Left lung (tissue), 10 donors: ENCODE results near the gene NTHL1. TPM values are rescaled to one million over a fixed set of nuclear protein-coding genes. Genes with fewer than 3 reads are reported as not detected.

ENCODE experiments used
- ATAC-seq: fragments of 200-7000 bp; cut with Tn5 transposase; one replicate; pipeline ENCODE4 v1.9.1; 2020; ENCODE audit warnings: moderate library complexity
- DNase-seq, 4 donors: peaks; one replicate each; pipeline ENCODE4 v3.0.0-alpha.2; 2013 to 2020
- H3K27ac ChIP-seq, 2 donors: fragments of 200-600 bp; sonication (generic) in 1 of 2; one replicate each; pipeline versions ENCODE4 v1.5.0 to v1.8.0; 2020 to 2021
- H3K27me3 ChIP-seq, 2 donors: fragments of 200-600 bp; sonication (generic) in 1 of 2; one replicate each; pipeline versions ENCODE4 v1.5.0 to v1.8.0; 2020 to 2021
- H3K36me3 ChIP-seq, 2 donors: fragments of 200-600 bp; sonication (generic) in 1 of 2; one replicate each; pipeline versions ENCODE4 v1.5.0 to v1.8.0; 2020 to 2021
- H3K4me1 ChIP-seq, 2 donors: fragments of 200-600 bp; one replicate each; pipeline ENCODE4 v1.8.0; 2021
- H3K4me3 ChIP-seq, 2 donors: fragments of 200-600 bp; sonication (generic) in 1 of 2; one replicate each; pipeline versions ENCODE4 v1.5.0 to v1.8.0; 2020 to 2021; ENCODE audit warnings: mild to moderate bottlenecking in 1 of 2
- H3K9me3 ChIP-seq, 2 donors: fragments of 200-600 bp; sonication (generic) in 1 of 2; one replicate each; pipeline versions ENCODE4 v1.5.0 to v1.8.0; 2020 to 2021
- CTCF ChIP-seq, 2 donors: fragments of 200-600 bp; sonication (generic) in 1 of 2; IDR thresholded peaks; one replicate each; pipeline versions ENCODE4 v1.5.0 to v1.8.0; 2021; ENCODE audit warnings: antibody characterized with exemption in 2 of 2
- intact Hi-C, 2 donors: fragments of 100-400 bp; cut with DNase I; formaldehyde crosslinking; loops; one replicate each; pipeline versions ENCODE4 v1.11.2 to v1.14.2; 2022
- polyA plus RNA-seq, 6 donors: library from polyadenylated mRNA; unstranded; fragments of 120-200 nt; gene quantifications; one replicate each; pipeline ENCODE4 v1.2.1, GENCODE V29; 2013; ENCODE audit not compliant: insufficient read length in 6 of 6
- total RNA-seq, 2 donors: library from RNA; stranded (reverse); fragmentation: NEBNext Ultra II Directional; extraction: Animal tissue kit (Norgen Biotek cat#: 25700); gene quantifications; one replicate each; pipeline ENCODE4 v1.2.1, GENCODE V29; 2021
- donor health status: DM: no; HTN: yes; CAD: no.
- donor health status: DM: no; HTN: no; CAD: no.

The NTHL1 gene
- total and polyA plus RNA-seq, 8 donors, result 19.4 to 30.0 (median 25.8) TPM

- Histone ChIP-seq H3K27me3 (no peaks in the 10 kb centered on the region), H3K9me3 (no peaks in the 10 kb centered on the region), H3K27ac (no peak overlapping the region), H3K4me3 (no peak overlapping the region), H3K36me3 (peaks cover 0 to 96% of the 10 kb centered on the region in 2 donors), H3K4me1 (peaks cover 0 to 7% of the 10 kb centered on the region in 2 donors)
- TF ChIP-seq CTCF (IDR thresholded peaks at IDR 0.05), result no peak
- DNase-seq, result no peak
- no peak for ATAC-seq
- intact Hi-C loops, result no loop called here
Measured at GRCh38 chr16:2087748-2088631, 40.4 kb upstream of the NTHL1 start.

- H3K4me1 ChIP-seq, result peaks cover 0 to 14% of the 10 kb centered on the region in 2 donors
- no peak overlapping the region for H3K4me3 ChIP-seq
- H3K27ac ChIP-seq, result no peak overlapping the region
- ATAC-seq (no peak), DNase-seq (no peak)
- no peaks in the 10 kb centered on the region for H3K9me3 ChIP-seq
- intact Hi-C loops, result no loop called here
- peaks cover 0 to 95% of the 10 kb centered on the region in 2 donors for H3K36me3 ChIP-seq
- no peak for TF ChIP-seq CTCF (IDR thresholded peaks at IDR 0.05)
- H3K27me3 ChIP-seq, result no peaks in the 10 kb centered on the region
Measured at GRCh38 chr16:2086812-2087747, 39.4 kb upstream of the NTHL1 start.

GRCh38 chr16:2086106-2086742 is 38.6 kb upstream of the NTHL1 start:
- Histone ChIP-seq H3K27me3 (no peaks in the 10 kb centered on the region), H3K9me3 (no peaks in the 10 kb centered on the region), H3K4me3 (no peak overlapping the region), H3K4me1 (peaks cover 0 to 17% of the 10 kb centered on the region in 2 donors), H3K36me3 (peaks cover 0 to 96% of the 10 kb centered on the region in 2 donors), H3K27ac (no peak overlapping the region)
- DNase-seq, result no peak
- TF ChIP-seq CTCF (IDR thresholded peaks at IDR 0.05), result no peak
- intact Hi-C loops, result no loop called here
- ATAC-seq, result no peak

- DNase-seq (no peak), ATAC-seq (no peak)
- no peaks in the 10 kb centered on the region for H3K27me3 ChIP-seq
- peaks cover 0 to 16% of the 10 kb centered on the region in 2 donors for H3K4me1 ChIP-seq
- no peak for TF ChIP-seq CTCF (IDR thresholded peaks at IDR 0.05)
- H3K27ac ChIP-seq, result no peak overlapping the region
- peaks cover 0 to 99% of the 10 kb centered on the region in 2 donors for H3K36me3 ChIP-seq
- intact Hi-C loops, result no loop called here
- no peak overlapping the region for H3K4me3 ChIP-seq
- H3K9me3 ChIP-seq, result no peaks in the 10 kb centered on the region
Measured at GRCh38 chr16:2085669-2086068, 38.0 kb upstream of the NTHL1 start.
